ENCODE data around the gene OPCML.

Gene OPCML

DNA sequence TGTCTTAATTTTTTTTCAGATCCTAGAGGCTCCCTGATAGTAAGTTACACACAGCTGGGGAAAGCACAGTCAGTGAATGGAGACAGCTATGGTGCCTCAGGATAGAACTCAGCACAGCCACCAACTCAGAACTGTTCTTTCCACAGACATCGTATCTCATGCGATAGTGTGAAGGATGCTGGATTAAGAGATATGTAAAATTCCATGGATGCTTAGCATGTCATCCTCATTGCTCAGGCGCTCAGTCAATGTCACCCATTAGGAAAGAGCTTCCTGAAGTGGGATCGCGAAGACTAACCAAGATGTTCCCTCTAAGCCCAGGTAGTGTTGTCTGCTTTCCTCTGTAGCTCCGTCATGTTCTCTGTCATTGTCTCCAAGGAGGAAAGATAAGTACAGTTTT is 1000.4 kb downstream of the OPCML start:
- TF ChIP-seq, protein P1, sequence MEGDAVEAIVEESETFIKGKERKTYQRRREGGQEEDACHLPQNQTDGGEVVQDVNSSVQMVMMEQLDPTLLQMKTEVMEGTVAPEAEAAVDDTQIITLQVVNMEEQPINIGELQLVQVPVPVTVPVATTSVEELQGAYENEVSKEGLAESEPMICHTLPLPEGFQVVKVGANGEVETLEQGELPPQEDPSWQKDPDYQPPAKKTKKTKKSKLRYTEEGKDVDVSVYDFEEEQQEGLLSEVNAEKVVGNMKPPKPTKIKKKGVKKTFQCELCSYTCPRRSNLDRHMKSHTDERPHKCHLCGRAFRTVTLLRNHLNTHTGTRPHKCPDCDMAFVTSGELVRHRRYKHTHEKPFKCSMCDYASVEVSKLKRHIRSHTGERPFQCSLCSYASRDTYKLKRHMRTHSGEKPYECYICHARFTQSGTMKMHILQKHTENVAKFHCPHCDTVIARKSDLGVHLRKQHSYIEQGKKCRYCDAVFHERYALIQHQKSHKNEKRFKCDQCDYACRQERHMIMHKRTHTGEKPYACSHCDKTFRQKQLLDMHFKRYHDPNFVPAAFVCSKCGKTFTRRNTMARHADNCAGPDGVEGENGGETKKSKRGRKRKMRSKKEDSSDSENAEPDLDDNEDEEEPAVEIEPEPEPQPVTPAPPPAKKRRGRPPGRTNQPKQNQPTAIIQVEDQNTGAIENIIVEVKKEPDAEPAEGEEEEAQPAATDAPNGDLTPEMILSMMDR (IDR thresholded peaks at IDR 0.05; ENCODE audit: borderline replicate concordance, insufficient read depth, low read depth, low read length) = no peak
- H3K4me3 ChIP-seq (ENCODE audit: low read depth, low read length) = no peak overlapping the region

GRCh38 chr11:132528181-132528580 is 1004.1 kb downstream of the OPCML start:
- no peak overlapping the region for H3K4me3 ChIP-seq (ENCODE audit: low read depth, low read length)
- TF ChIP-seq, protein P1 (IDR thresholded peaks at IDR 0.05; ENCODE audit: borderline replicate concordance, insufficient read depth, low read depth, low read length) = no peak

DNA sequence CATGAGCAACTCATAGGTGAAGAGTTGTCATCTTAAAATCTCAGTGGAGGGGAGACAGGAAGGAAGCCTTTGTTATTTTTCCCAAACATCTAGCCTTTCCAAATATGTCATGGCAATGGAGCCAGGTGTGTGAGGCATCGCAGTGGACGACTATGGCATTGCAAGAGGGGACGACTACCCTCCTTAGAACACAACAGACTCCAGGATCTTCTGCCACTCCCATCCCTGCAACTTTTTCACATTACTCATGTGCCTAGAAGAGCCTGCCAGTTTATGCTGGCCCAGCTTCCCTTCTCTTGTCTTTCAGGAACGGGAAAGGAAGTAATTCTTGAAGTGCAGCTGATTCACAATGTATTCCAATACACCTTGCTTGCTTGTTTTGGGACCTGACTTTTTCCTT is 1008.4 kb downstream of the OPCML start:
- no peak overlapping the region for H3K4me3 ChIP-seq (ENCODE audit: low read depth, low read length)
- TF ChIP-seq, protein P1 (IDR thresholded peaks at IDR 0.05; ENCODE audit: borderline replicate concordance, insufficient read depth, low read depth, low read length) = 0 out of 2 replicates have a peak, but pooled peaks have one; percentile 8

GRCh38 chr11:132520199-132520598 is 1012.1 kb downstream of the OPCML start:
- no peak overlapping the region for H3K4me3 ChIP-seq (ENCODE audit: low read depth, low read length)
- TF ChIP-seq, protein P1 (IDR thresholded peaks at IDR 0.05; ENCODE audit: borderline replicate concordance, insufficient read depth, low read depth, low read length) = no peak

- TF ChIP-seq, protein P1 (IDR thresholded peaks at IDR 0.05; ENCODE audit: borderline replicate concordance, insufficient read depth, low read depth, low read length) = no peak
Measured at GRCh38 chr11:132519241-132519815, 1013.0 kb downstream of the OPCML start.

GRCh38 chr11:132504501-132505041 is 1027.7 kb downstream of the OPCML start:
- TF ChIP-seq, protein P1 (IDR thresholded peaks at IDR 0.05; ENCODE audit: borderline replicate concordance, insufficient read depth, low read depth, low read length) = no peak
- no peak overlapping the region for H3K4me3 ChIP-seq (ENCODE audit: low read depth, low read length)

More at GRCh38 chr11:132519241-132519815, 1013.0 kb downstream of the OPCML start:
- no peak overlapping the region for H3K4me3 ChIP-seq (ENCODE audit: low read depth, low read length)

GRCh38 chr11:132501356-132501755 is 1030.9 kb downstream of the OPCML start:
- TF ChIP-seq, protein P1 (IDR thresholded peaks at IDR 0.05; ENCODE audit: borderline replicate concordance, insufficient read depth, low read depth, low read length) = no peak
- H3K4me3 ChIP-seq (ENCODE audit: low read depth, low read length) = no peak overlapping the region
